SU-DHL-6 (cell line): ENCODE measurements around the gene CPNE2.

Source experiments
- H2AFZ ChIP-seq: fragments of 200-600 bp; sonication (generic); 2 replicates; pipeline ENCODE4 v1.6.1; 2014; ENCODE audit warnings: low read depth, mild to moderate bottlenecking, moderate library complexity, mixed read lengths, antibody characterized with exemption, low read length; ENCODE audit not compliant: severe bottlenecking
- H3F3A ChIP-seq: fragments of 200-600 bp; shearing (Covaris generic); 2 replicates; pipeline ENCODE4 v1.6.0; 2016; ENCODE audit warnings: antibody characterized with exemption, mild to moderate bottlenecking; ENCODE audit not compliant: insufficient read depth
- H3K27ac ChIP-seq: fragments of 200-600 bp; sonication (generic); 2 replicates; pipeline ENCODE4 v1.5.1; 2016; ENCODE audit warnings: low read depth, mild to moderate bottlenecking, low read length, moderate library complexity, mixed read lengths
- H3K27me3 ChIP-seq: fragments of 200-600 bp; sonication (generic), shearing (Covaris generic); 2 replicates; pipeline ENCODE4 v1.6.0; 2014; ENCODE audit warnings: mild to moderate bottlenecking, low read length
- H3K36me3 ChIP-seq: fragments of 200-600 bp; sonication (generic); 2 replicates; pipeline ENCODE4 v1.6.1; 2014; ENCODE audit warnings: mild to moderate bottlenecking, low read length, mixed read lengths
- H3K4me2 ChIP-seq: fragments of 300-600, 200-600 bp; shearing (Covaris generic), sonication (generic); 2 replicates; pipeline ENCODE4 v1.6.0; 2014; ENCODE audit warnings: low read length, low read depth, mild to moderate bottlenecking; ENCODE audit not compliant: poor library complexity, severe bottlenecking
- H3K4me3 ChIP-seq: fragments of 200-600 bp; sonication (generic); 2 replicates; pipeline ENCODE4 v1.5.1; 2014; ENCODE audit warnings: antibody characterized with exemption, low read length, mild to moderate bottlenecking, mixed read lengths; ENCODE audit not compliant: insufficient read depth, poor library complexity, severe bottlenecking
- H3K79me2 ChIP-seq: fragments of 200-600 bp; sonication (generic); 2 replicates; pipeline ENCODE4 v1.6.1; 2014; ENCODE audit warnings: mild to moderate bottlenecking, low read length, moderate library complexity; ENCODE audit not compliant: insufficient read depth
- H3K9ac ChIP-seq: fragments of 200-600 bp; sonication (generic); 2 replicates; pipeline ENCODE4 v1.7.0; 2014; ENCODE audit warnings: mild to moderate bottlenecking, low read length
- H3K9me2 ChIP-seq: fragments of 200-600 bp; sonication (generic); replicated peaks from 2 replicates; pipeline ENCODE4 v1.6.1; 2014; ENCODE audit warnings: low read length; ENCODE audit not compliant: insufficient read depth
- H3K9me3 ChIP-seq: fragments of 200-600 bp; sonication (generic); 2 replicates; pipeline ENCODE4 v1.6.1; 2014; ENCODE audit warnings: low read length, mixed read lengths; ENCODE audit not compliant: insufficient read depth
- H4K20me1 ChIP-seq: fragments of 200-600 bp; sonication (generic); 2 replicates; pipeline ENCODE4 v1.6.1; 2014; ENCODE audit warnings: low read depth, mild to moderate bottlenecking, antibody characterized with exemption, low read length, moderate library complexity, mixed read lengths
- EZH2phosphoT487 ChIP-seq: fragments of 200-600 bp; sonication (generic), shearing (Covaris generic); conservative IDR thresholded peaks from 2 replicates; pipeline ENCODE4 v1.6.1; 2018; ENCODE audit warnings: mild to moderate bottlenecking, antibody characterized with exemption, low read length, moderate library complexity, mixed read lengths
- TF ChIP-seq, protein P1 (sequence below): fragments of 200-600 bp; sonication (generic); IDR thresholded peaks from one replicate; pipeline ENCODE4 v1.5.1; 2017; ENCODE audit warnings: antibody characterized with exemption, mild to moderate bottlenecking, low read length, moderate library complexity; ENCODE audit not compliant: insufficient read depth, poor library complexity, severe bottlenecking

The CPNE2 gene

GRCh38 chr16:57145046-57146021 is 53.0 kb downstream of the CPNE2 start:
- no peaks in the 10 kb centered on the region for H3K9me2 ChIP-seq
- H3K4me2 ChIP-seq, result no peak overlapping the region
- no peaks in the 10 kb centered on the region for H3K9me3 ChIP-seq
- H3F3A ChIP-seq, result no peaks in the 10 kb centered on the region
- no peaks in the 10 kb centered on the region for H4K20me1 ChIP-seq
- H3K27ac ChIP-seq, result no peak overlapping the region
- H3K36me3 ChIP-seq, result no peaks in the 10 kb centered on the region
- no peak overlapping the region for H3K9ac ChIP-seq
- H2AFZ ChIP-seq, result no peak overlapping the region
- TF ChIP-seq, protein P1, sequence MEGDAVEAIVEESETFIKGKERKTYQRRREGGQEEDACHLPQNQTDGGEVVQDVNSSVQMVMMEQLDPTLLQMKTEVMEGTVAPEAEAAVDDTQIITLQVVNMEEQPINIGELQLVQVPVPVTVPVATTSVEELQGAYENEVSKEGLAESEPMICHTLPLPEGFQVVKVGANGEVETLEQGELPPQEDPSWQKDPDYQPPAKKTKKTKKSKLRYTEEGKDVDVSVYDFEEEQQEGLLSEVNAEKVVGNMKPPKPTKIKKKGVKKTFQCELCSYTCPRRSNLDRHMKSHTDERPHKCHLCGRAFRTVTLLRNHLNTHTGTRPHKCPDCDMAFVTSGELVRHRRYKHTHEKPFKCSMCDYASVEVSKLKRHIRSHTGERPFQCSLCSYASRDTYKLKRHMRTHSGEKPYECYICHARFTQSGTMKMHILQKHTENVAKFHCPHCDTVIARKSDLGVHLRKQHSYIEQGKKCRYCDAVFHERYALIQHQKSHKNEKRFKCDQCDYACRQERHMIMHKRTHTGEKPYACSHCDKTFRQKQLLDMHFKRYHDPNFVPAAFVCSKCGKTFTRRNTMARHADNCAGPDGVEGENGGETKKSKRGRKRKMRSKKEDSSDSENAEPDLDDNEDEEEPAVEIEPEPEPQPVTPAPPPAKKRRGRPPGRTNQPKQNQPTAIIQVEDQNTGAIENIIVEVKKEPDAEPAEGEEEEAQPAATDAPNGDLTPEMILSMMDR, result no peak
- H3K27me3 ChIP-seq, result no peaks in the 10 kb centered on the region
- no peaks in the 10 kb centered on the region for H3K79me2 ChIP-seq
- no peak overlapping the region for H3K4me3 ChIP-seq

DNA sequence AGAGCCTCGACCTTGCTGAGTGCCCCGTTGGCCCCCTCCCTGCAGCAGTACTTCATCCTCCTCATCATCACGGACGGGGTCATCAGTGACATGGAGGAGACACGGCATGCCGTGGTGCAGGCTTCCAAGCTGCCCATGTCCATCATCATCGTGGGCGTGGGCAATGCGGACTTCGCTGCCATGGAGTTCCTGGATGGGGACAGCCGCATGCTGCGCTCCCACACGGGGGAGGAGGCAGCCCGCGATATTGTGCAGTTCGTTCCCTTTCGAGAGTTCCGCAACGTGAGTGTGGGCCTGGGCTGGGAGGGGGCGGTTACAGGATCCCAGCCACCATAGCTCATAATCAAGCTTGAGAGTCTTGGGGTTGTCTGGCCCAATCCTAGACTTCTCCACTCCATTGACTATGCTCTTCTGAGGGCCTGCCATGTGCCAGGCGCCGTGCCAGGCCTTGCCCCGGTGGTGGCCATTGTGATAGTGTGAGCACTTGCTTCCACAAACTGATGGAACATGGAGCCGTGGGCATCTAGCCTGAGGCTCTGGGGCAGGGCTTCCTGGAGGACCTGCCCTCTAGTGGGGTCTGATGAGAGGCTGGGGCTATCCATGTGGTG is 53.8 kb downstream of the CPNE2 start:
- H3K4me2 ChIP-seq, result no peak overlapping the region

GRCh38 chr16:57146735-57147134 is 54.4 kb downstream of the CPNE2 start:
- H3K9me2 ChIP-seq, result no peaks in the 10 kb centered on the region
- TF ChIP-seq EZH2phosphoT487, result no peak
- TF ChIP-seq, protein P1, result no peak
- no peaks in the 10 kb centered on the region for H3K79me2 ChIP-seq
- no peak overlapping the region for H2AFZ ChIP-seq
- H3K36me3 ChIP-seq, result no peaks in the 10 kb centered on the region
- H3K4me2 ChIP-seq, result no peak overlapping the region
- H3K9me3 ChIP-seq, result no peaks in the 10 kb centered on the region
- no peak overlapping the region for H3K27ac ChIP-seq
- H3F3A ChIP-seq, result no peaks in the 10 kb centered on the region
- no peak overlapping the region for H3K4me3 ChIP-seq
- no peaks in the 10 kb centered on the region for H4K20me1 ChIP-seq
- no peak overlapping the region for H3K9ac ChIP-seq
- H3K27me3 ChIP-seq, result no peaks in the 10 kb centered on the region

More for the DNA sequence above, 53.8 kb downstream of the CPNE2 start:
- Histone ChIP-seq H3K9me3 (no peaks in the 10 kb centered on the region), H3K36me3 (no peaks in the 10 kb centered on the region), H3K4me3 (no peak overlapping the region), H3K27ac (no peak overlapping the region), H2AFZ (no peak overlapping the region), H3K79me2 (no peaks in the 10 kb centered on the region), H3K9me2 (no peaks in the 10 kb centered on the region), H3F3A (no peaks in the 10 kb centered on the region), H3K27me3 (no peaks in the 10 kb centered on the region), H3K9ac (no peak overlapping the region), H4K20me1 (no peaks in the 10 kb centered on the region)
- TF ChIP-seq, protein P1, result no peak
- TF ChIP-seq EZH2phosphoT487, result no peak
